ENCODE results near the gene CD52.

The CD52 gene

GRCh38 chr1:26351590-26352337, 34.0 kb downstream of the CD52 start:
- H3K4me3 ChIP-seq (replicated peaks; ENCODE audit: insufficient read depth, low read length), result no peak overlapping the region
- DNase-seq (ENCODE audit: low read depth in 1 of 2, low spot score in 1 of 2), result no peak

GRCh38 chr1:26352338-26352679, 34.6 kb downstream of the CD52 start:
- Histone ChIP-seq H3K27ac (replicated peaks) (no peak overlapping the region), H3K4me3 (replicated peaks; ENCODE audit: insufficient read depth, low read length) (no peak overlapping the region)
- TF ChIP-seq POLR2AphosphoS5 (IDR thresholded peaks at IDR 0.05; ENCODE audit: low read depth) (no peak), CTCF (IDR thresholded peaks at IDR 0.05; ENCODE audit: insufficient read depth, low read length) (no peak), SPI1 (IDR thresholded peaks at IDR 0.05; ENCODE audit: borderline replicate concordance, low read depth) (no peak), REST (IDR thresholded peaks at IDR 0.05; ENCODE audit: insufficient replicate concordance, low read depth) (no peak)

More at GRCh38 chr1:26351590-26352337, 34.0 kb downstream of the CD52 start:
- H3K27ac ChIP-seq (replicated peaks), result no peak overlapping the region
- TF ChIP-seq POLR2AphosphoS5 (IDR thresholded peaks at IDR 0.05; ENCODE audit: low read depth) (no peak), REST (IDR thresholded peaks at IDR 0.05; ENCODE audit: insufficient replicate concordance, low read depth) (no peak), GABPA (IDR thresholded peaks at IDR 0.05; ENCODE audit: low read depth) (no peak), CTCF (IDR thresholded peaks at IDR 0.05; ENCODE audit: insufficient read depth, low read length) (no peak), SPI1 (IDR thresholded peaks at IDR 0.05; ENCODE audit: borderline replicate concordance, low read depth) (no peak)
- no peaks in the 10 kb centered on the region for H3K27me3 ChIP-seq (ENCODE audit: insufficient read depth, poor library complexity, severe bottlenecking)

GRCh38 chr1:26353210-26353859, 35.6 kb downstream of the CD52 start:
- Histone ChIP-seq H3K27ac (replicated peaks) (no peak overlapping the region), H3K4me3 (replicated peaks; ENCODE audit: insufficient read depth, low read length) (no peak overlapping the region), H3K27me3 (ENCODE audit: insufficient read depth, poor library complexity, severe bottlenecking) (no peaks in the 10 kb centered on the region)
- no peak for TF ChIP-seq CTCF (IDR thresholded peaks at IDR 0.05; ENCODE audit: insufficient read depth, low read length)
- no peak for TF ChIP-seq SPI1 (IDR thresholded peaks at IDR 0.05; ENCODE audit: borderline replicate concordance, low read depth)
- no peak for TF ChIP-seq REST (IDR thresholded peaks at IDR 0.05; ENCODE audit: insufficient replicate concordance, low read depth)
- TF ChIP-seq GABPA (IDR thresholded peaks at IDR 0.05; ENCODE audit: low read depth), result no peak
- no peak for DNase-seq (ENCODE audit: low read depth in 1 of 2, low spot score in 1 of 2)

More at GRCh38 chr1:26352338-26352679, 34.6 kb downstream of the CD52 start:
- H3K27me3 ChIP-seq (ENCODE audit: insufficient read depth, poor library complexity, severe bottlenecking), result no peaks in the 10 kb centered on the region
- no peak for DNase-seq (ENCODE audit: low read depth in 1 of 2, low spot score in 1 of 2)
